ENCODE results near the gene TMEM272.

The TMEM272 gene

GRCh38 chr13:51844862-51845573 lies at the start of gene TMEM272:
TMEM272 (minus strand) TSS chr13:51845177; CDS start chr13:51838530, 6,647 bp downstream.
- peak in 43 of 51 donors; percentile 5 to 85 (median 35) for DNase-seq

GRCh38 chr13:51894239-51894638 lies 49.3 kb upstream of the TMEM272 start:
- no peak for DNase-seq

GRCh38 chr13:51892657-51893056 lies 47.7 kb upstream of the TMEM272 start:
- DNase-seq = no peak

- DNase-seq = no peak
Observed at GRCh38 chr13:51887468-51887867, 42.5 kb upstream of the TMEM272 start.

- DNase-seq = no peak
Observed at GRCh38 chr13:51885651-51886050, 40.7 kb upstream of the TMEM272 start.

- no peak for DNase-seq
Observed at GRCh38 chr13:51883226-51883600, 38.2 kb upstream of the TMEM272 start.

GRCh38 chr13:51882570-51883225 lies 37.7 kb upstream of the TMEM272 start:
- no peak for DNase-seq

- DNase-seq = no peak
Observed at GRCh38 chr13:51881296-51881695, 36.3 kb upstream of the TMEM272 start.

GRCh38 chr13:51879133-51879532 lies 34.2 kb upstream of the TMEM272 start:
- no peak for DNase-seq

- DNase-seq = peak in 8 of 51 donors; percentile 6 to 64 (median 12)
Observed at GRCh38 chr13:51874651-51875050, 29.7 kb upstream of the TMEM272 start.

- peak in 2 of 51 donors; percentile 4 to 25 for DNase-seq
Observed at GRCh38 chr13:51873837-51874236, 28.9 kb upstream of the TMEM272 start.

- no peak for DNase-seq
Observed at GRCh38 chr13:51873117-51873798, 28.3 kb upstream of the TMEM272 start.

GRCh38 chr13:51870616-51871015 lies 25.6 kb upstream of the TMEM272 start:
- DNase-seq = no peak

- no peak for DNase-seq
Observed at GRCh38 chr13:51869916-51870315, 24.9 kb upstream of the TMEM272 start.

GRCh38 chr13:51867062-51867461 lies 22.1 kb upstream of the TMEM272 start:
- DNase-seq = no peak

GRCh38 chr13:51865838-51866237 lies 20.9 kb upstream of the TMEM272 start:
- no peak for DNase-seq

- DNase-seq = no peak
Observed at GRCh38 chr13:51862957-51863356, 18.0 kb upstream of the TMEM272 start.

- DNase-seq = no peak
Observed at GRCh38 chr13:51861723-51862300, 16.8 kb upstream of the TMEM272 start, which contains the start of gene CCDC70. CCDC70 (plus strand) TSS chr13:51861969; CDS start chr13:51865412, 3,443 bp downstream.

GRCh38 chr13:51858433-51859247 lies 13.7 kb upstream of the TMEM272 start:
- DNase-seq = no peak

GRCh38 chr13:51856998-51857397 lies 12.0 kb upstream of the TMEM272 start:
- DNase-seq = no peak

Measured in hypothalamus (tissue), 51 donors.